ENCODE measurements around the gene AGAP5. TPM values are rescaled to one million over a fixed set of nuclear protein-coding genes. Genes with fewer than 3 reads are reported as not detected.

Gene AGAP5
- total and polyA plus RNA-seq, 2 donors (not counting 1 experiment from before 2014, with no cell fraction given): 11.5 to 12.9 TPM

- CTCF ChIA-PET: interaction anchor here (0.8 to 1.5 kb wide), 3 partner anchors 9 to 372 kb away, joined by 3 read pairs; no protein-coding TSS in a partner anchor
- POLR2A ChIA-PET: no interaction called here
- no CpG with 5 or more reads among the region's 1 CpG for WGBS (ENCODE audit: insufficient coverage)
- no peaks in the 10 kb centered on the region for H4K20me1 ChIP-seq (ENCODE audit: control insufficient read depth, insufficient read depth, low read length, poor library complexity, severe bottlenecking)
- no peak overlapping the region for H3K4me3 Mint-ChIP-seq
- no peaks in the 10 kb centered on the region for H3K27me3 Mint-ChIP-seq
- no peak overlapping the region for H3K4me2 ChIP-seq (replicated peaks; ENCODE audit: low read depth, low read length, poor library complexity, severe bottlenecking)
- DNase-seq: no peak
- H3K9me3 Mint-ChIP-seq (ENCODE audit: insufficient read depth): no peaks in the 10 kb centered on the region
- H3K27ac ChIP-seq (ENCODE audit: low read length in 2 of 2): no peak overlapping the region
- no peaks in the 10 kb centered on the region for H3K4me1 Mint-ChIP-seq
- TF ChIP-seq EZH2 (IDR thresholded peaks at IDR 0.05; ENCODE audit: borderline replicate concordance, insufficient read depth, low read depth, low read length, poor library complexity, severe bottlenecking): no peak
- no peak for TF ChIP-seq CTCF (IDR thresholded peaks at IDR 0.05)
- H3K9me3 ChIP-seq (ENCODE audit: control extremely low read depth in 1 of 3, control insufficient read depth in 2 of 3, insufficient read depth in 1 of 3, low read length in 2 of 3): no peaks in the 10 kb centered on the region
- H3K4me3 ChIP-seq (ENCODE audit: control extremely low read depth in 1 of 5, extremely low read depth in 1 of 5, insufficient read depth in 1 of 5, low read depth in 2 of 5, low read length in 4 of 5): no peak overlapping the region
- ATAC-seq (ENCODE audit: low read depth): no peak
- no peaks in the 10 kb centered on the region for H3K36me3 ChIP-seq (replicated peaks in 1 of 2; ENCODE audit: control extremely low read depth in 1 of 2, control insufficient read depth in 1 of 2, extremely low read depth in 1 of 2, insufficient read depth in 2 of 2, low read length in 1 of 2)
- H2AFZ ChIP-seq (ENCODE audit: insufficient read depth, low read depth, low read length, poor library complexity, severe bottlenecking): no peak overlapping the region
- no peaks in the 10 kb centered on the region for H3K4me1 ChIP-seq (ENCODE audit: control insufficient read depth in 2 of 2, insufficient read depth in 2 of 2, low read length in 2 of 2)
- H3K27me3 ChIP-seq (replicated peaks in 1 of 4; ENCODE audit: control extremely low read depth in 1 of 4, control insufficient read depth in 3 of 4, insufficient read depth in 4 of 4, low read length in 3 of 4): no peaks in the 10 kb centered on the region
- no peak overlapping the region for H3K9ac ChIP-seq (ENCODE audit: low read length)
- intact Hi-C loops (cut with micrococcal nuclease): no loop called here
- H3K79me2 ChIP-seq (ENCODE audit: control insufficient read depth, insufficient read depth, low read length): no peaks in the 10 kb centered on the region
- H3K27ac Mint-ChIP-seq: no peak overlapping the region
Measured at GRCh38 chr10:73635781-73636180, 62.1 kb downstream of the AGAP5 start.

- H3K4me1 Mint-ChIP-seq: no peaks in the 10 kb centered on the region
- no peak overlapping the region for H3K4me3 Mint-ChIP-seq
- no peaks in the 10 kb centered on the region for H3K27me3 Mint-ChIP-seq
- Histone ChIP-seq H3K4me2 (replicated peaks; ENCODE audit: low read depth, low read length, poor library complexity, severe bottlenecking) (no peak overlapping the region), H3K36me3 (replicated peaks in 1 of 2; ENCODE audit: control extremely low read depth in 1 of 2, control insufficient read depth in 1 of 2, extremely low read depth in 1 of 2, insufficient read depth in 2 of 2, low read length in 1 of 2) (no peaks in the 10 kb centered on the region), H4K20me1 (ENCODE audit: control insufficient read depth, insufficient read depth, low read length, poor library complexity, severe bottlenecking) (no peaks in the 10 kb centered on the region), H3K4me1 (ENCODE audit: control insufficient read depth in 2 of 2, insufficient read depth in 2 of 2, low read length in 2 of 2) (no peaks in the 10 kb centered on the region), H3K9ac (ENCODE audit: low read length) (no peak overlapping the region), H3K79me2 (ENCODE audit: control insufficient read depth, insufficient read depth, low read length) (no peaks in the 10 kb centered on the region), H3K27ac (ENCODE audit: low read length in 2 of 2) (no peak overlapping the region), H2AFZ (ENCODE audit: insufficient read depth, low read depth, low read length, poor library complexity, severe bottlenecking) (no peak overlapping the region), H3K9me3 (ENCODE audit: control extremely low read depth in 1 of 3, control insufficient read depth in 2 of 3, insufficient read depth in 1 of 3, low read length in 2 of 3) (no peaks in the 10 kb centered on the region), H3K27me3 (replicated peaks in 1 of 4; ENCODE audit: control extremely low read depth in 1 of 4, control insufficient read depth in 3 of 4, insufficient read depth in 4 of 4, low read length in 3 of 4) (no peaks in the 10 kb centered on the region), H3K4me3 (ENCODE audit: control extremely low read depth in 1 of 5, extremely low read depth in 1 of 5, insufficient read depth in 1 of 5, low read depth in 2 of 5, low read length in 4 of 5) (no peak overlapping the region)
- WGBS (ENCODE audit: insufficient coverage): 96% methylated on average over 5 of the region's 5 CpGs
- no peak for ATAC-seq (ENCODE audit: low read depth)
- CTCF ChIA-PET: interaction anchor here (1.5 to 1.6 kb wide), 2 partner anchors 11 to 105 kb away, joined by 3 to 5 read pairs; no protein-coding TSS in a partner anchor
- intact Hi-C loops (cut with micrococcal nuclease): no loop called here
- no peaks in the 10 kb centered on the region for H3K9me3 Mint-ChIP-seq (ENCODE audit: insufficient read depth)
- no peak overlapping the region for H3K27ac Mint-ChIP-seq
- no peak for DNase-seq
- TF ChIP-seq CTCF (IDR thresholded peaks at IDR 0.05): no peak
- TF ChIP-seq EZH2 (IDR thresholded peaks at IDR 0.05; ENCODE audit: borderline replicate concordance, insufficient read depth, low read depth, low read length, poor library complexity, severe bottlenecking): no peak
- POLR2A ChIA-PET: no interaction called here
Measured at GRCh38 chr10:73634421-73634820, 63.5 kb downstream of the AGAP5 start.

Measured in B cell (primary cell).